ENCODE results near the gene VN1R4. TPM values are rescaled to one million over a fixed set of nuclear protein-coding genes. Genes with fewer than 3 reads are reported as not detected.
"Not testable (repeated sequence)": the region's sequence is repeated elsewhere in the genome, so short reads cannot be mapped to it uniquely, and the experiment has no call there.

The VN1R4 gene
- total RNA-seq, 1 experiment from 2014 or later: not detected

DNA sequence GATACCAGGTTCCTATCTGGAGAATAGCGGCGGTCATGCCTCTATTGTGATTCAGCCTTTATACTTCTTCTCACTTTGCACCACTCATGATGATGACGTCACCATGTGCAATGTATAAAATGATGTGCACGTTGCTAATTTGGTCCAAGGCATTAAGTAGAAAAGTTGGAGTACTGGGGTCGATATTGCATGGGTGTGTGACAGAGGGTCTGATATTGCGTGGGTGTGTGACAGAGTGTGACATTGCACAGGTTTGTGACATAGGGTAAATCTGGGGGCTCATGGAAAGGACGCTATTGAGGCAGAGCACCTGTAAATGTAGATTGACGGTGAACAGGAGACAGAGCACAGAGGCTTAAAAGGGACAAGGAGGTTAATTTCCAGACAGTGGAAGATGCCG is 4.5 kb upstream of the VN1R4 start:
- H4K20me1 ChIP-seq (ENCODE audit: control insufficient read depth, insufficient read depth, insufficient read length): no peaks in the 10 kb centered on the region
- H4K8ac ChIP-seq (replicated peaks; ENCODE audit: insufficient read length, low read depth, low read length): no peak overlapping the region
- no peaks in the 10 kb centered on the region for H3K79me1 ChIP-seq (ENCODE audit: insufficient read depth, low read depth, low read length, poor library complexity, severe bottlenecking)
- DNase-seq: no peak
- no peaks in the 10 kb centered on the region for H3K4me1 Mint-ChIP-seq
- no peak overlapping the region for H2AK5ac ChIP-seq (ENCODE audit: insufficient read length, low read length)
- H3K27ac ChIP-seq (ENCODE audit: insufficient read length, low read depth, low read length): no peak overlapping the region
- no peak overlapping the region for H2AFZ ChIP-seq (ENCODE audit: low read length)
- H3K36me3 Mint-ChIP-seq (ENCODE audit: insufficient read depth in 1 of 3, low read depth in 3 of 3): peaks cover 2 to 9% (median 9%) of the 10 kb centered on the region in 3 experiments; a peak in 6 of 7 replicates
- H3K4me2 ChIP-seq (ENCODE audit: insufficient read depth, insufficient read length, low read length): no peak overlapping the region
- H2BK15ac ChIP-seq (ENCODE audit: low read depth, low read length): no peak overlapping the region
- H3K9ac ChIP-seq (ENCODE audit: extremely low read depth, insufficient read length, low read length): no peak overlapping the region
- H3K4me1 ChIP-seq (ENCODE audit: insufficient read depth, low read length): no peaks in the 10 kb centered on the region
- H4K5ac ChIP-seq (ENCODE audit: insufficient read length, low read depth, low read length): no peak overlapping the region
- H3K23me2 ChIP-seq (ENCODE audit: insufficient read length, low read depth, low read length, poor library complexity, severe bottlenecking): no peaks in the 10 kb centered on the region
- H2BK12ac ChIP-seq (ENCODE audit: insufficient read length, low read depth, low read length): no peak overlapping the region
- no peak overlapping the region for H4K91ac ChIP-seq (ENCODE audit: insufficient read length, low read depth, low read length)
- no peak overlapping the region for H3T11ph ChIP-seq (ENCODE audit: low read length)
- no peaks in the 10 kb centered on the region for H3K79me2 ChIP-seq (ENCODE audit: insufficient read depth, low read length)
- H3K23ac ChIP-seq (ENCODE audit: insufficient read length, low read depth, low read length): no peak overlapping the region
- H3K9me3 ChIP-seq (ENCODE audit: control insufficient read depth, low read depth, low read length): peaks cover 20% of the 10 kb centered on the region
- TF ChIP-seq, protein P1, sequence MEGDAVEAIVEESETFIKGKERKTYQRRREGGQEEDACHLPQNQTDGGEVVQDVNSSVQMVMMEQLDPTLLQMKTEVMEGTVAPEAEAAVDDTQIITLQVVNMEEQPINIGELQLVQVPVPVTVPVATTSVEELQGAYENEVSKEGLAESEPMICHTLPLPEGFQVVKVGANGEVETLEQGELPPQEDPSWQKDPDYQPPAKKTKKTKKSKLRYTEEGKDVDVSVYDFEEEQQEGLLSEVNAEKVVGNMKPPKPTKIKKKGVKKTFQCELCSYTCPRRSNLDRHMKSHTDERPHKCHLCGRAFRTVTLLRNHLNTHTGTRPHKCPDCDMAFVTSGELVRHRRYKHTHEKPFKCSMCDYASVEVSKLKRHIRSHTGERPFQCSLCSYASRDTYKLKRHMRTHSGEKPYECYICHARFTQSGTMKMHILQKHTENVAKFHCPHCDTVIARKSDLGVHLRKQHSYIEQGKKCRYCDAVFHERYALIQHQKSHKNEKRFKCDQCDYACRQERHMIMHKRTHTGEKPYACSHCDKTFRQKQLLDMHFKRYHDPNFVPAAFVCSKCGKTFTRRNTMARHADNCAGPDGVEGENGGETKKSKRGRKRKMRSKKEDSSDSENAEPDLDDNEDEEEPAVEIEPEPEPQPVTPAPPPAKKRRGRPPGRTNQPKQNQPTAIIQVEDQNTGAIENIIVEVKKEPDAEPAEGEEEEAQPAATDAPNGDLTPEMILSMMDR (conservative IDR thresholded peaks at IDR 0.05): no peak
- no peaks in the 10 kb centered on the region; the same call in 1 of the 2 replicates for H3K27me3 ChIP-seq (ENCODE audit: insufficient read depth, low read length)
- peaks cover 61 to 69% of the 10 kb centered on the region in 2 experiments for H3K9me3 Mint-ChIP-seq
- no peak overlapping the region for H3K4me3 Mint-ChIP-seq
- H3K14ac ChIP-seq (ENCODE audit: insufficient read depth, low read length): no peak overlapping the region
- no peak overlapping the region for H2BK20ac ChIP-seq (ENCODE audit: low read depth, low read length, poor library complexity, severe bottlenecking)
- no CpG with 5 or more reads among the region's 9 CpGs for WGBS (ENCODE audit: extremely low coverage, insufficient read length, low lambda C conversion rate)
- no peak overlapping the region for H3K56ac ChIP-seq (ENCODE audit: insufficient read length, low read depth, low read length)
- no peak overlapping the region for H3K4ac ChIP-seq (ENCODE audit: low read depth, low read length)
- H2BK5ac ChIP-seq (ENCODE audit: insufficient read length, low read length): no peak overlapping the region
- no peak overlapping the region for H3K18ac ChIP-seq (ENCODE audit: insufficient read length, low read depth, low read length)
- no peak overlapping the region for H2BK120ac ChIP-seq (ENCODE audit: low read depth, low read length, poor library complexity, severe bottlenecking)
- H3K27me3 Mint-ChIP-seq (ENCODE audit: low read depth): peaks cover 18% of the 10 kb centered on the region
- no peak overlapping the region for H3K27ac Mint-ChIP-seq

DNA sequence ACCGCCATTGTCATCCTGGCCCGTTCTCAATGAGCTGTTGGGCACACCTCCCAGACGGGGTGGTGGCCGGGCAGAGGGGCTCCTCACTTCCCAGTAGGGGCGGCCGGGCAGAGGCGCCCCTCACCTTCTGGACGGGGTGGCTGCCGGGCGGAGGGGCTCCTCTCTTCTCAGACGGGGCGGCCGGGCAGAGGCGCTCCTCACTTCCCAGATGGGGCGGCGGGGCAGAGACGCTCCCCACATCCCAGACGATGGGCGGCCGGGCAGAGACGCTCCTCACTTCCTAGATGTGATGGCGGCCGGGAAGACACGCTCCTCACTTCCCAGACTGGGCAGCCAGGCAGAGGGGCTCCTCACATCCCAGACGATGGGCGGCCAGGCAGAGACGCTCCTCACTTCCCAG is 2.3 kb upstream of the VN1R4 start:
- H4K20me1 ChIP-seq (ENCODE audit: control insufficient read depth, insufficient read depth, insufficient read length); H2BK12ac ChIP-seq (ENCODE audit: insufficient read length, low read depth, low read length); H3K4me1 ChIP-seq (ENCODE audit: insufficient read depth, low read length); H2BK20ac ChIP-seq (ENCODE audit: low read depth, low read length, poor library complexity, severe bottlenecking); H3K4me3 Mint-ChIP-seq; H3K27ac ChIP-seq (ENCODE audit: insufficient read length, low read depth, low read length); H2BK15ac ChIP-seq (ENCODE audit: low read depth, low read length); H3K4ac ChIP-seq (ENCODE audit: low read depth, low read length); H4K91ac ChIP-seq (ENCODE audit: insufficient read length, low read depth, low read length); H3K27ac Mint-ChIP-seq; H3T11ph ChIP-seq (ENCODE audit: low read length); H3K4me1 Mint-ChIP-seq; H3K27me3 ChIP-seq (ENCODE audit: insufficient read depth, low read length); H4K5ac ChIP-seq (ENCODE audit: insufficient read length, low read depth, low read length); H2BK5ac ChIP-seq (ENCODE audit: insufficient read length, low read length); H3K9ac ChIP-seq (ENCODE audit: extremely low read depth, insufficient read length, low read length); H3K56ac ChIP-seq (ENCODE audit: insufficient read length, low read depth, low read length); DNase-seq; H2BK120ac ChIP-seq (ENCODE audit: low read depth, low read length, poor library complexity, severe bottlenecking); H2AK5ac ChIP-seq (ENCODE audit: insufficient read length, low read length); H3K23ac ChIP-seq (ENCODE audit: insufficient read length, low read depth, low read length); H3K79me1 ChIP-seq (ENCODE audit: insufficient read depth, low read depth, low read length, poor library complexity, severe bottlenecking); H2AFZ ChIP-seq (ENCODE audit: low read length); H3K14ac ChIP-seq (ENCODE audit: insufficient read depth, low read length); H4K8ac ChIP-seq (replicated peaks; ENCODE audit: insufficient read length, low read depth, low read length); H3K23me2 ChIP-seq (ENCODE audit: insufficient read length, low read depth, low read length, poor library complexity, severe bottlenecking); H3K4me2 ChIP-seq (ENCODE audit: insufficient read depth, insufficient read length, low read length); H3K18ac ChIP-seq (ENCODE audit: insufficient read length, low read depth, low read length); H3K79me2 ChIP-seq (ENCODE audit: insufficient read depth, low read length): not testable (repeated sequence)
- peaks cover 20% of the 10 kb centered on the region for H3K9me3 ChIP-seq (ENCODE audit: control insufficient read depth, low read depth, low read length)
- no CpG with 5 or more reads among the region's 27 CpGs for WGBS (ENCODE audit: extremely low coverage, insufficient read length, low lambda C conversion rate)
- Mint-ChIP-seq H3K36me3 (ENCODE audit: insufficient read depth in 1 of 3, low read depth in 3 of 3) (peaks cover 2 to 12% (median 9%) of the 10 kb centered on the region in 3 experiments; a peak in 6 of 7 replicates), H3K9me3 (peaks cover 62 to 68% of the 10 kb centered on the region in 2 experiments), H3K27me3 (ENCODE audit: low read depth) (peaks cover 14% of the 10 kb centered on the region)

All from H9 (cell line).